Kidney glomerular epithelial cell (primary cell): Measurements from ENCODE around the gene BRF1.
"Not testable (repeated sequence)": the region's sequence is repeated elsewhere in the genome, so short reads cannot be mapped to it uniquely, and the experiment has no call there.

Experiments
- DNase-seq: peaks from one replicate; lab custom pipeline; 2025; lab: John Stamatoyannopoulos, UW

Gene BRF1

DNA sequence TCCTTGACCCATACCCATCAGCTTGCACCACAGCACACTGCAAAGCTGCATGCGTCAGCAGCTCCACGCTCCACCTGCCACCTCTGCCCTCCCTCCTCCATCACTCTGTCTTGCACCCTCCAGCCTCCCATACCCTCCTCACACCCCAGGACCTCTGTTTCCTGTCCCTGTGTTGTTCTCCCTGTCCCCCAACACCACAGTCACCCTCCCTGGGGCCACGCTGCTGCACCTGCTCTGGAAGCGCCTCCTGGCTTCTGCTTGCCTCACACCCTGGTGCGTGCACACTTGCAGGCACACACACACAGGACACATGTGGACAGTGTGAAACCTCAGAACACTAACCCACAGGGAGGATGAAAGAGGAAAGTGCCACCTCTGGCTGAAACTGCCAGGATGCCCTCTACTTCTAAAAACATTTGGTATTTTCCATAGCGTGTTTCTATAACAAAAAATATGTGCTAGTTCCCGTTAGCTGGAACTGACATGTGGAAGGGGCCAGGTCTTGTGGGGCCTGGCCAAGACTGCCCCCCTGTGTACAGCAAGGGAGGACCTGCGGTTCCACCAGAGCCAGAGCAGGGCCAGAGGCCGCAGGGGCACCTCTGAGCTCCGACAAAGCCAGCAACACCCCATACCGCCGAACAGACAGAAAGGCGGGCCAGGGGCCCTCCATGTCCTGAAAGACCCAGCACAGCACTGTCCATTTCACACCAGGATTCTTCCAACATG, 10.0 kb downstream of the BRF1 start:
- no peak for DNase-seq

DNA sequence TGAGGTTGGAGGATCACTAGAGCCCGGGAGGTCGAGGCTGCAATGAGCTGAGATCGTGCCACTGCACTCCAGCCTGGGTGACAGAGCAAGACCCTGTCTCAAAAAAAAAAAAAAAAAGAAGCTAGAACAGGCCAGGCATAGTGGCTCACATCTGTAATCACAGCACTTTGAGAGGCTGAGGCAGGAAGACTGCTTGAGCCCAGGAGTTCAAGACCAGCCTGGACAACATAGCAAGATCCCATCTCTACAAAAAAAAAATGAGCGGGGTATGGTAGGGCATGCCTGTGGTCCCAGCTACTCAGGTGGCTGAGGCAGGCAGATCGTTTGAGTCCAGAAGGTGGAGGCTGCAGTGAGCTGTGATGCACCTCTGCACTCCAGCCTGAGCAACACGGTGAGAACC, 11.9 kb downstream of the BRF1 start:
- not testable (repeated sequence) for DNase-seq

DNA sequence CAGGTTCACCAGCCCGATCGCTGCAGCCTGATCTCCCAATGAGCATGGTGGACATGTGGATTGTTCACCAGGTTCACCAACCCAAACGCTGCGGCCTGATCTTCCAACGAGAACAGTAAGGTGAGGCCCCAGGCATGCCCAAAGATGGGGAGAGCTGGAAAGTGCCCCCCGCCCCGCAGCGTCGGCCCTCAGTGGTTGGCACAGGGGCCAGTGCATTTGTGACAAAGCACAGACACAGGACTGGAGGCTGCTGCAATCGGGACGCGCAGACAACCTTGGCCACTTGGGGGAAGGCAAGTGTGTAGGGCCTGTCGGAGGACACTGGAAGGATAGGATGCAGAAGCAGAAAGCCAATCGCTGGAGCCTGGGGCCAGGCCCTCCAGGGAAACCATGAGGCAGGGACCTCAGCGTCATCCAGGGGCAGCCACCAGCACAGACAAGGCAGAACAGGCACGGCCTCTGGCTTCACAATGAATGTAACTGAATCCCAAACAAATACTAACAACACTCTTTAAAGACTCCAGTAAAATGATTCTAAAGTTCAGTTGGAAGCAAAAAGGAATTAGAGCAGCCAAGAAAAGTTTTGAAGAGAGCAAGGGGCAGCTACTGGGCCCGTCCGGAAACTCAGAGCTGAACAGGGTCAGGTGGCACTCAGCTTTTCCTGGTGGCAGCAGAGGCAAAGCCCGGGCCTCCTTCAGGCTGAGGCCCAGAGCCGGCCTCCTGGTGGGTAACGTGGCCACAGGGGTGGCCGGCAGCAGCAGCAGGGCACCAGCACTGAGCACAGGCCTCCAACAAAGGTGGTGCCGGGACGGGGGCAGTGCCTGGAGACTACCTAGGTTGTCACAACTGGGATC, 13.3 kb downstream of the BRF1 start:
- DNase-seq: no peak

DNA sequence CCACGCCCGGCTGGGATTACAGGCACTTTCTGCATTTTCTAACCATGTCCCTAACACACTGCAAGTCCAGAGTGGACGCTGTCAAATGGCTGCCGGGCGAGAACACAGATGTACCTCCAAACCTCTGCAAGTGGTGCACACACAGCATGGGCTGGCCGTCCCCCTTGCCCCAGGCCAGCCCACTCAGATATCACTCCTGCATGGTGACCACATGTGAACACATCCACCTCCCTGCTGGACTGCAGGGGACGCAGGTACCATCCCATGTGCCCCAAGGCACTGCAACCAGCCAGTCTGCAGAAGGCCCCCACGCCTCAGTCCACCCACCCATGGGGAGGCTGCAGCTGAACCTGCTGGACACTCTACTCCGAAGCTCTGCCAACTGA, 14.0 kb downstream of the BRF1 start:
- no peak for DNase-seq

DNA sequence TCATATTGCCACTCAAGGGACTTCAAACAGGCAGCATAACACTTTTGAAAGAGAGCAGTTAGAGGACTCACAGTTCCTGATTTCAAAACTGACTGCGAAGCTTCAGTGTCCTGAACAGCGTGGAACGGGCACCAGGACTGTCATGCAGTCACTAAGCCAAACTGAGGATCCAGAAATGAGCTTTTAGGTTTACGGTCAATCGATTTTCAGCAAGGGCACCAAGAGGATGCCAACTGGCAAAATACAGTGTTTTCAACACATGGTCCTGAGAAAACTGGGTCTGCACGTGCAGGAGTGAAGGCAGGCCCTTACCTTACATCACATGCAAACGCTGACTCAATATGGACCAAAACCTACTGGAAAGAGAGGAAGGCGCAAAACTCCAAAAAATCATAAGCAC, 15.6 kb downstream of the BRF1 start:
- DNase-seq: no peak

DNA sequence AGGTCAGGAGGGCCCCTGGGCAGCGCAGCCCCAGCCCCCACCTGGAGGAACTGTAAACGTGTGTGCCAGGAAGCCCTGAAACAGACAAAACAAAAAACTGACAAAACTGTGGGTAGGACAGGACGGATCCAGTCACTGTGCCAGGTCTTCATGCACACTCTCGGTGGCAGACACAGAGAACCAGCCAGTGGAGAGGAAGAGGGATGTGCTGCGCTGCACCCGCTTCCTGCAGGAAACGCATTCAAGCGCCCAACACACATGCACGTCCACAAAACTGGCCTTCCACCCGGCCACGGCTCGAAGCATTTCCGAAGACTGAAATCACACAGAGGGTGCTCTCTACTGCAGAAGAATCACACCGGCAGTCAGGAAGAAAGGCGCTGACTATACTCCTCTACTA, 16.9 kb downstream of the BRF1 start:
- DNase-seq: no peak

DNA sequence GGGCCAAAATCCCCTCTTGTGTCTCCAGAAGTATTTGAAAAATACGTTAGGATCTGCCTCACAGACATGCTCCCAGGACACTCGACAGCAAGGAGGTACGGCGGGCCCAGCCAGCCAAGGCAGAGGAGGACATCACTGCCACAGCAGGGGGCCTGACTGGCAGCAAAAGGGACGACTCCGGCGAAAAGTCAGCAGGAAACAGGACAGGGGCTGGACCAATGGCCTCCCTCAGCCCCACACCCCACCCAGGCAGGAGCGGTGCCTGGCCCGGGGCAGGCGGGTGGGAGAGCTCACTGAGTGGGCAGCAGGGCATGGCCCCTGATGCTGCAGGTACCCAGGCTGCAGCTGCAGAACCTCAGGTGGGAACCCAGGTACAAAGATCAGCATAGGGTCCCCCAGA, 17.8 kb downstream of the BRF1 start:
- no peak for DNase-seq

DNA sequence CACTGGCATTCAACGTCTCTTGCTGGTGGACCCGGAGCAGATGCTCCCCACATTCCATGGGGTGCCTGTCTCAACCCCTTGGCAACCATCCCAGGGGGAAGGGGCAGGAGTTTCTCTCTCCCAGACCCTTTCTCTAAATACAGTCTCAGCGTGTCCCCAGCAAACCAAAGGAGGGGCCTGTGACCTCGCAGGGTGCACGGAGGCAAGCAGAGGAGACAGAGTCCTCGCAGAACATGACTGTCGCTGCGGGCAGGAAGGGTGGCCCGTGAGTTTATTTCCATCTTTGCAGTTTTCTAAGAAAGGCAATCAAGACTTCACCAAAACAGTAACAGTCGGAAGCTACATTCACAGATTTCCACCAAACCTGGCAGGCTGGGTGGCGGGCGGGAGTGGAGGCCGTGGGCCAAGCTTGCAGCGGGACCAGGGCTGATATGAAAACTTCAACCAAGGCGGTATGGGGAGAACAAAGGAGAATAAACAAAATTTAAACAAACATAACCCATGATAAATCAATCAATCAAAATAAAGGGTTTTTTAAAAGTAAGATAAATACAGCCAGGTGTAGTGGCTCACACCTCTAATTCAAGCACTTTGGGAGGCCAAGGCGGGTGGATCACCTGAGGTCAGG, 18.6 kb downstream of the BRF1 start:
- DNase-seq: no peak

DNA sequence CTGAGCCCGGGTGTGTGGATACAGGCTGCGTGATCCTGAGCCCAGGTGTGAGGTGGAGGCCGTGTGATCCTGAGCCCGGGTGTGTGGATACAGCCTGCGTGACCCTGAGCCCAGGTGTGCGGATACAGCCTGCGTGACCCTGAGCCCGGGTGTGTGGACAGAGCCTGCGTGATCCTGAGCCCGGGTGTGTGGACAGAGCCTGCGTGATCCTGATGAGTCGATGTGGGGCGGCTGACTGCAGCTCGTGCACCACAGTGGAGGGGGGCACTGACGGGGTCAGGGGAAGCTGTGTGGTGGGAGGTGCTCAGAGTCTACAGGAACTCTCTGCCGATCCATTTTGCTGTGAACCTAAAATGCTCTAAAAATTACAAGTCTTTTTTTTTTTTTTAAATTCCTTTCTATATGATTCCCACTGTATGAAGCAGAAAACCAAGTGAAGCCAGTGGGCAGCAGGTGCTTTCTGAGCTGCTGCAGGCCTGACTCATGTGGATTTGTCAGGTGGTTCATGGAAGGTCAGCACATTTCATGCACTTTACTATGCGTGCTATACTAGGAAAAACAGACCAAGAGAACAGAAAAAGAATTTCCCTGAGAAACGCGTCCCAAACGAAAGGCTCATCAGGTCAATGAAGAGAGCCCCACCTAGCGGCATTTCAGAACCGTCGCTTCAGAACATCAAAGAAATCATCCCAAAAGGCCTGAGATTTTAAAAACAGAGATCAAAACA, 19.3 kb downstream of the BRF1 start:
- peak; percentile 64 for DNase-seq

DNA sequence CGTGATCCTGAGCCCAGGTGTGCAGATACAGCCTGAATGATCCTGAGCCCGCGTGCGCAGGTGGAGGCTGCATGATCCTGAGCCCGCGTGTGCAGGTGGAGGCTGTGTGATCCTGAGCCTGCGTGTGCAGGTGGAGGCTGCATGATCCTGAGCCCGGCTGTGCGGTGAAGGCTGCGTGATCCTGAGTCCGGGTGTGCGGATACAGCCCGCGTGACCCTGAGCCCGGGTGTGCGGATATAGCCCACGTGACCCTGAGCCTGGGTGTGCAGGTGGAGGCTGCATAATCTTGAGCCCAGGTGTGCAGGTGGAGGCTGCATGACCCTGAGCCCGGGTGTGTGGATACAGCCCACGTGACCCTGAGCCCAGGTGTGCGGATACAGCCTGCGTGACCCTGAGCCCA, 20.3 kb downstream of the BRF1 start:
- no peak for DNase-seq

DNA sequence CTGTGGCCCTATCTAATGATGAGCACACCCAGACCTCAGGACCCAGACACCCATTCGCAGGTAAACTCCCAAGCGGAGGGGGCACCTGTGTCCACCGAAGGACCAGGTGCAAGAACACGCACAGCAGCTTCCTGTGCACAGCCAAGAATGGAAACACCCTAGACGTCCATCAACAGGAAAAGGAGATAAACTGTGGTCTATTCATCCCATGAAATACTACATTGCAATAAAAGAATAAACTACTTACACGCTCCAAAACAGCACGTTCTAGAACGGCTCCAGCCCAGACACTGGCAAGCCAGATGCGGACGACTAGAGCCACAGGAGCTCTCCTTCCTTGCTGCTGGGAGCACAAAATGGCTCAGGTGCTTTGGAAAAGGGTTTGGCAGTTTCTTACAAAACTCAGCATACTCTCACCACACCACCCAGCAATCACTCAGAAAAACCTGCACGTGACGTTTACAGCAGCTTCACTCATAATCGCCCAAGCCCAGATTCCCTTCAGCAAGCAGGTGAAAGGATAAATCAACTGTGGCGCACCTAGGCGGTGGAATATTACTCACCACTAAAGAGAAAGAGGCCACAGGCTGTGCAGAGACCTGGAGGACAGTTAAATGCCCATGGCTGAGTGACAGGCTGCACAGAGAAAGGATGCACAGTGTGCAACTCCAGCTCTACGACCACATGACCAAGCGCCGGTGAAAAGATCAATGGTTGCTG, 21.0 kb downstream of the BRF1 start:
- no peak for DNase-seq

DNA sequence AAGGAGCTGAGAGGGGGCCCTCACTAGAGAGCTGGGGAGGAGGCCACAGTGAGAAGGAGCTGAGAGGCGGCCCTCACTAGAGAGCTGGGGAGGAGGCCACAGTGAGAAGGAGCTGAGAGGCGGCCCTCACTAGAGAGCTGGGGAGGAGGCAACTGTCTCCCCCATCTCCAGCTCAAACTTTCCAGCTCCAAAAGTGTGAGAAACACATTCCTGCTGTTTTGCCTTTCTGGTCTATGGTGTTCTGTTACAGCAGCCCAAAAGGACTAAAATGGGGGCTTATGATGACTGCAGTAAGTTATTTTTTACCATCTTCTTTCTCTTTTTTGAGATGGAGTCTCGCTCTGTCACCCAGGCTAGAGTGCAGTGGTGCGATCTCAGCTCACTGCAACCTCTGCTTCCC, 23.4 kb downstream of the BRF1 start:
- DNase-seq: not testable (repeated sequence)

DNA sequence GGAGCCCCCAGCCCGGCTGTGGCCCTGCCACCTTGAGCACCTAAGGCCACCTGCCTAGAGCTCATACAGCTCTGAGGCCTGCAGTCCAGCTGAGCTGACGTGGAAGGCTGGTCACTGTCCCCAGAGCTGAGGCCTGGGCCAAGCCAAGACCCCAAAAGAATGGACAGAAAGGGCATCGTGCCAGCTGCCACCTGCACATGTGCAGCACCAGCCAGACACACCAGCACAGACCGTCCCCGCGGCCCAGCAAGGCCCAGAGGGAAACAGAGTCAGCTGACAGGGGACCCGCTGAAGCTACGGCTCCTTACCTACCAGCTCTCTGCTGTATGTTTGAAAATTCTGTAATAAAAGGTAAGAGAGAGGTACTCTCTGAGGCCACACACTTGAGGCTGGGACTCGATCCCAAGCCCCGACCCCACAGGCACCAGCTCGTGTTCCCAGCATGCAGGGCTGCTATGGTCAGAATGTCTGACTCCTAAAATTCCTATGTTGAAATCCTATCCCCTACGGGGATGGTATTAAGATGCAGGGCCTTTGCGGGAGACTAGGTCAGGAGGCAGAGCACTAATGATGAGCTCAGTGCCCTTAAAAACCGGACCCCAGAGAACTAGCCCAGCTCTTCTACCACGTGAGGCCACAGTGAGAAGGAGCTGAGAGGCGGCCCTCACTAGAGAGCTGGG, 25.4 kb downstream of the BRF1 start:
- no peak for DNase-seq

DNA sequence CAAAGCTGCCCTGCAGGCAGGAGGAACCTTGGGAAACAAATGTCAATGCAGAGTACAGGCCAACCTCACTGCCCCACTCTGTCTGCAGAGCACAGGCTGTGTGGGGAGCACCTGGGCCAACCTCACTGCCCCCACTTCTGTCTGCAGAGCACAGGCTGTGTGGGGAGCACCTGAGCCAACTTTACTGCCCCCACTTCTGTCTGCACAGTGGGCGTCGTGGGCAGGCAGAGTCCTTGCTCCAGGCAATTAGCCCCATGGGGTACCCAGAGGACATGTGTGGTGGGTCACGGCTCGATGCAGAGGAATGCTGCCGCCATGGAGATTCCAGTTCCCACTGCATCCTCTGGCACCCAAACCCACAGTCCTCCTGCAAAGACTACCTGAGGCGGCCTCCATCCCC, 26.2 kb downstream of the BRF1 start:
- DNase-seq: no peak

DNA sequence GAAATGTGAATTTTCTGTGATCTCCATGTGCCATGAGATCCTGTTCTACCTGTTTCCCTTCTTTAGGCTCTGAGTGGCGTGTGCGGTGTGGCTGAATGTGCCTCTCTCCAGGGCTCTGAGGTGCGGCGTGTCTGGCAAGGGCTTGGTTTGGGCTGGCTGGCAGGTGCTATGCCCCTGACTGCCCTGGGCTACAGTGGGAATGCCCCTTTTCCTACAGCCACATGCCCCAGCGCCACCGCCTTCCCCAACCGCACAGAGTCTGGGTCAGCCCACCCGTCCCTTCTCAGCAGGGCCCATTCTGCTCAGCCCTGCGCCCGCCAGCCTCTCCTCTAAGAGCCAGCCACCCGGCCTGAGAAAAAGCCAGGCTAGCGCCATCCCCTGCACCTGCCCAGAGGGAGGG, 27.7 kb downstream of the BRF1 start:
- no peak for DNase-seq

DNA sequence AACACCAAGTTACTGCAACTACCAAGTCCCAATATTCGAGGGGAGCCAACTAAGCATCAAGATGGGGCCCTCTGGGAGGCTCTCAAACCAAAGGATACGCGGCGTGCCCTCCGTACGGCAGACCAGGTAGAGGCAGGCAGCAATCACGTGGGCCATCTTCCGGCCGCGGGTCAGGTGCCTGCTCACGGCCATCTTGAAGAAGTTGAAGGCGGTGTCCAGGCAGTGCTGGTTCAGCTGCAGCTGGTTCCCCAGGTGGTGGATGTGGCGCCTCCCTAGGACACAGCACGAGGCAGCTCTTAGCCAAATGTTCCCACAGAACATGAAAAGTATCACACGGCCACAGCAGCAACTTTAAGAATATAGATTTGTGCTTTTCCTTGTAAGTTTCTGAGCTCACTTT, 28.2 kb downstream of the BRF1 start:
- no peak for DNase-seq

DNA sequence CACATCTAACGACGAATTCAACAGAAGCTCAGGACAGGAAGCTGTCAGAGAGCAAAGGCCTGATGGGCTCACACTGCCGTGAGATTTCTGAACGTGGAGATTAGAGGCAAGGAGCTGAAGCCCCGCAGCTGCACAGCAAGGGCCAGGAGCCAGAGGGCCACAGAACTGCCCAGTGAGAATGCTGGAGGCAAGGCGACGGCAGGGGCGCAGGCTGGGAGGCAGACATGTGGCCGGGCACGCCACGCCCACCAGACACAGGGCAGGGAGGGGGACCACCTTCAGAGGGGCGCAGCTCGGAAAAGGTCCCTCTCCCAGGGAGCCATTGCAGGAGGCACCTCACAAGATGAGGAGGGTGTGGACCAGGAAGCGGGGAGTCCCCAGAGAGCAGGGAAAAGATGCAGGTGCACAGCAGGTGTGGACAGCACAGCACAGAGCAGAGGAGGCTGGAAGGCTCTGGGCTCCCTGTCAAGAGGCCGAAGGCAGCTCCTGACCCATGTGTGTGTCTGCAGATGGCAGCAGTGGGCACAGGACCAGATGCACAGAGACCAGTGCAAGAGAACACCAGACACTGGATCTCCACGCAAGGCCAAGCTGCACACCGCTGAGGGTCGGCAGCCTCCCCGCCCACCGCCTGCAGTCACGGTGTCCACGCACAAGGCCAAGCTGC, 29.4 kb downstream of the BRF1 start:
- DNase-seq: no peak

DNA sequence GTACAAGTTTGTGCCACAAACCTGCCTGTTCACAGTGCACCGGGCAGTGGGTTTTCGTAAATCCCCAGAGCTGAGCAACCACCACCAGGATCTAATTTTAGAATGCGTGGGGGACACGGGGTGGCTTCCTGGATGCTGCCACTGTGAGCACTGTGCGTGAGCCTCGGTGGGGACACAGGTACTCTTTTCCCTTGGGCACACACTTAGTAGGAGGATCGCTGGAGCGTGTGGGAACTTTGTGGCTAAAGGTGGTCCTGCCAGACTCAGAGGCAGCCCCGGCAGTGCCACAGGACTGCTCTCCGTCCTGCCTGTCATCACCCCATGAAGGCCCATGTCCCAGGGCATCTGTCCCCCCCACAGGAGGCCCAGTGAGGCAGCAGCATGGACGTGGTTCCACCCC, 31.4 kb downstream of the BRF1 start:
- DNase-seq: no peak

DNA sequence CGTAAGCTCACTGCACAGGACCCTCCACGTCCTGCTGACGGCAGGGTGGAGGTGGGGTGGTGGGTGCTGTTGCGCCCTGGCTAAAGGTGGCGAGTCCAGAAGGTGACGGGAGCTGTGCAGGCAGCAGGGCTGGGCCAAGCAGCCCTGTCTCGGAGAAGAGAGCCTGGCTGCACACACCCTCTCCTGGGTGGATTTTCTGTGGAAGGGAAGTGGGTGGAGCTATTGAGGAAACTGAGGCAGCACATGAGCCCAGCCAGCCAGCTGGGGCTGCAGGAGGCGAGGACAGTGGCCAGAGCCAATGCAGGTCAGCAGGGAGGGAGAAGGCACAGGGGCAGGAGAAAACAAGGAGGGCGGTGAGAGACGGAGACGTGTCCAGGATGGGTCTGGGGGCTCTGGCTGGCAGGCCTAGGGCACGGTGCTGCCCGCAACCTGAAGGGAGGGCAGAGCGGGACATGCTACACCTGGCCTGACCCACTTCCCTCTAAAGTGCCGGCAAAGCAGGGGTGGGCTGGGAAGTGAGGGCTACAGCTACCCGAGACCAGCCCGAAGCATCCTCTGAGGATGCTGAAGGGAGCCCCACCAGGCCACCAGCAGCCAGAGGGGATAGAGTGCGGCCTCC, 32.0 kb downstream of the BRF1 start:
- no peak for DNase-seq
